ENCODE measurements around the gene DYNLRB1.
"Not testable (repeated sequence)": the region's sequence is repeated elsewhere in the genome, so short reads cannot be mapped to it uniquely, and the experiment has no call there.

DYNLRB1 gene

GRCh38 chr20:34511891-34512265, 4.3 kb upstream of the DYNLRB1 start:
- DNase-seq (ENCODE audit: low read depth in 2 of 2): no peak

GRCh38 chr20:34512266-34512954, 3.8 kb upstream of the DYNLRB1 start:
- no peak for DNase-seq (ENCODE audit: low read depth in 2 of 2)

- no peak for DNase-seq (ENCODE audit: low read depth in 2 of 2)
These were observed 3.2 kb upstream of the DYNLRB1 start for GRCh38 chr20:34512955-34513419.

GRCh38 chr20:34514034-34514433, 2.2 kb upstream of the DYNLRB1 start:
- DNase-seq (ENCODE audit: low read depth in 2 of 2): not testable (repeated sequence)

- DNase-seq (ENCODE audit: low read depth in 2 of 2): no peak
These were observed 1.2 kb upstream of the DYNLRB1 start for GRCh38 chr20:34514897-34515483.

GRCh38 chr20:34515484-34516246, 557 bp upstream of the DYNLRB1 start:
- peak; percentile 49 to 61 for DNase-seq (ENCODE audit: low read depth in 2 of 2)

GRCh38 chr20:34517114-34517505, 888 bp downstream of the DYNLRB1 start:
- no peak for DNase-seq (ENCODE audit: low read depth in 2 of 2)

GRCh38 chr20:34518863-34519262, 2.6 kb downstream of the DYNLRB1 start:
- DNase-seq (ENCODE audit: low read depth in 2 of 2): not testable (repeated sequence)

GRCh38 chr20:34519841-34520240, 3.6 kb downstream of the DYNLRB1 start:
- not testable (repeated sequence) for DNase-seq (ENCODE audit: low read depth in 2 of 2)

- DNase-seq (ENCODE audit: low read depth in 2 of 2): peak; percentile 33 to 37
These were observed 7.0 kb downstream of the DYNLRB1 start for GRCh38 chr20:34522969-34523871.

GRCh38 chr20:34524426-34524825, 8.2 kb downstream of the DYNLRB1 start:
- no peak for DNase-seq (ENCODE audit: low read depth in 2 of 2)

- no peak for DNase-seq (ENCODE audit: low read depth in 2 of 2)
These were observed 9.1 kb downstream of the DYNLRB1 start for GRCh38 chr20:34525342-34525708.

- no peak for DNase-seq (ENCODE audit: low read depth in 2 of 2)
These were observed 9.6 kb downstream of the DYNLRB1 start for GRCh38 chr20:34525709-34526416.

GRCh38 chr20:34526466-34526865, 10.2 kb downstream of the DYNLRB1 start:
- DNase-seq (ENCODE audit: low read depth in 2 of 2): no peak

GRCh38 chr20:34527016-34527415, 10.8 kb downstream of the DYNLRB1 start:
- no peak for DNase-seq (ENCODE audit: low read depth in 2 of 2)

- no peak for DNase-seq (ENCODE audit: low read depth in 2 of 2)
These were observed 12.7 kb downstream of the DYNLRB1 start for GRCh38 chr20:34528921-34529297.

GRCh38 chr20:34529742-34530141, 13.5 kb downstream of the DYNLRB1 start:
- DNase-seq (ENCODE audit: low read depth in 2 of 2): no peak

- no peak for DNase-seq (ENCODE audit: low read depth in 2 of 2)
These were observed 14.1 kb downstream of the DYNLRB1 start for GRCh38 chr20:34530342-34530741.

- DNase-seq (ENCODE audit: low read depth in 2 of 2): no peak
These were observed 15.5 kb downstream of the DYNLRB1 start for GRCh38 chr20:34531608-34532265.

GRCh38 chr20:34532320-34532719, 16.1 kb downstream of the DYNLRB1 start:
- DNase-seq (ENCODE audit: low read depth in 2 of 2): no peak

- no peak for DNase-seq (ENCODE audit: low read depth in 2 of 2)
These were observed 16.5 kb downstream of the DYNLRB1 start for GRCh38 chr20:34532756-34533155.
